ENCODE results near the gene VAPB.
A peak's percentile ranks its signal among the peaks of the same experiment; 100 is the strongest.
"Not testable (repeated sequence)": the region's sequence is repeated elsewhere in the genome, so short reads cannot be mapped to it uniquely, and the experiment has no call there.

Gene VAPB

DNA sequence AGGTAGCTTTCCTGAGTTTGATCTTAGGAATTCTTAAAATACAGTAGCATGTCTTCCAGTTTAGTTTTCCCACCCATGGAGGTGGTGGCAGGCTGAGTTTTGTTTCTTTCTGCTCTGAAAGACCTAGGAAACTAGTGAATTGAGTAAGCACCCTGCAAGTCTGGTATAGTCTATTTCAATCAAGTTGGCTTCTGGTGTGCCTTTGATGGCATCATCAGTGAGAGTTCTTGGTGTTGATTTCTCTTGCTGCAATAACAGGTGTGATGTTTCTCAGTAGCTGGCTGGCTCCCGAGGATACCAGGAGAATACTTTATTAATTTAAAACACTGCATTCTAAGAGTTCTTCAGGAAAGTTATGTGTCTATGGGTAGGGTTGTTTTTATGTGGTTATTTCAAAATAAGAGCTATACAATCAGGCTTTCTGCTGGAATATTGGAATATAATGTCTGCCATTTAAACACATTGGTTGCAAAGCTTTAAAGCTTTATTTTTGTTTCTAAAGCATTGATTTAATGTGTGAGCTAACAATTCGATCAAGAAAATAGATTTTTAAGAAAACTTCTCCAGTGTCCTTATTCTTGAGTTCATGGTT is 19.0 kb downstream of the VAPB start:
- no peak for DNase-seq

DNA sequence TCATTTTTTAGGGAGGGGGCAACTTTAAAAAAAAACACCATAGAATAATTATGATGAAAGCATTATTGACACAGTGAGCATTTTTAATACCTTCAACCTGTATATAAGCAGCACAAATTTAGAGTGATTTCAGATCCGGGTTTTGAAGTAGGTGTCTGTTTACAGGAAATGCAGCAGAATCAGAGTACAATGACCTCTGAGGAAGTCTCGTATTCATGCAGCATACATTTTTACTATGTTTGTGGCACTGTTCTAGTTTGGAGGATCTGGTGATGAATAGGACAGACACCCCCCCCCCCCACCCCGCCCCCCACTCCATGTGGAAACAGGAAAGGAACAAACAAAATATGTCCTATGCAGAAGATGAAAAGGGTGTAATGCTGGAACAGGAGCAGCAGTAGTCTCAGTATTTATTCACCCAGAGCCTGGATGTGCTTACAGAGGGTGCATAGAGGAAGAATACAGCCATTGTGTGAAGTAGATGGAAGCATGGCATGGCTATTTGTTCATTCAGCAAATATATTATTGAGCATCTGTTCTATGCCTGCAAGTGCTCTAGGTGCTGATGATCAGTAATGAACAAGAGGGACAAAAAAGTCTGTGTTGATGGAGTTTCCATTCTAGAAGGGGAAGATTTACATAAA is 19.7 kb downstream of the VAPB start:
- peak; percentile 70 to 77 for DNase-seq

GRCh38 chr20:58414216-58414615 is 25.2 kb downstream of the VAPB start:
- not testable (repeated sequence) for DNase-seq

DNA sequence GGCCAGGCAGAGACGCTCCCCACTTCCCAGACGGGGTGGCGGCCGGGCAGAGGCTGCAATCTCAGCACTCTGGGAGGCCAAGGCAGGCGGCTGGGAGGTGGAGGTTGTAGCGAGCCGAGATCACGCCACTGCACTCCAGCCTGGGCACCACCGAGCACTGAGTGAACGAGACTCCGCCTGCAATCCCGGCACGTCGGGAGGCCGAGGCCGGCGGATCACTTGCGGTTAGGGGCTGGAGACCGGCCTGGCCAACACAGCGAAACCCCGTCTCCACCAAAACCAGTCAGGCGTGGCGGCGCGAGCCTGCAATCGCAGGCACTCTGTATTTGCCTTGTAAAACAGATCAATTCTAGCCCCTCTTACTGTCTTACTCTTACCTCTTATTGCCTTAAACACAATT is 25.8 kb downstream of the VAPB start:
- peak in 1 of 2 experiments; percentile 46 for DNase-seq

- no peak for DNase-seq
Observed at GRCh38 chr20:58416057-58416456, 27.0 kb downstream of the VAPB start.

- DNase-seq: peak; percentile 37 to 63
Observed at GRCh38 chr20:58416835-58417234, 27.8 kb downstream of the VAPB start.

DNA sequence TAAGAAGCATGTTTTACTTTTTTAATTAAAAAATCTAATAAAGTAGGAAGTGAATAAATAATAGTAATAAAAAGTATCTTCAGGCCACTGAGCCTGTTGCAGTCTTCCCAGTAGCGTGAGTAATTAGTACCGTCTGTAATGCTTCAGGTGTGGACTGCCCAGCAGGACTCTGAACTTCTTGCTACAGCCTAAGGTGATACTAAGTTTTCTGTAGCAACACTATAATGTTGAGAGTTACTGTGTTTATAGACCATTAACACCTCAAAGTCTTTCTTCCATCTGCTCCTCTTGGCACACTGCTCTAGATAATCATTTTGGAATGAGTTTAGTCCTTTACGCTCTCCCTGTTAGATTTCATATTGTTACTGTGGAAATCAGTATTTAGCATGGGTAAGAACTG is 28.4 kb downstream of the VAPB start:
- DNase-seq: no peak

GRCh38 chr20:58418949-58419748 is 30.1 kb downstream of the VAPB start:
- no peak for DNase-seq

GRCh38 chr20:58420798-58421496 is 31.9 kb downstream of the VAPB start:
- no peak for DNase-seq

GRCh38 chr20:58421497-58421850 is 32.4 kb downstream of the VAPB start:
- DNase-seq: no peak

GRCh38 chr20:58424218-58424969 is 35.4 kb downstream of the VAPB start:
- DNase-seq: no peak

- not testable (repeated sequence) for DNase-seq
Observed at GRCh38 chr20:58427571-58427970, 38.5 kb downstream of the VAPB start.

GRCh38 chr20:58428364-58428763 is 39.3 kb downstream of the VAPB start:
- DNase-seq: no peak

DNA sequence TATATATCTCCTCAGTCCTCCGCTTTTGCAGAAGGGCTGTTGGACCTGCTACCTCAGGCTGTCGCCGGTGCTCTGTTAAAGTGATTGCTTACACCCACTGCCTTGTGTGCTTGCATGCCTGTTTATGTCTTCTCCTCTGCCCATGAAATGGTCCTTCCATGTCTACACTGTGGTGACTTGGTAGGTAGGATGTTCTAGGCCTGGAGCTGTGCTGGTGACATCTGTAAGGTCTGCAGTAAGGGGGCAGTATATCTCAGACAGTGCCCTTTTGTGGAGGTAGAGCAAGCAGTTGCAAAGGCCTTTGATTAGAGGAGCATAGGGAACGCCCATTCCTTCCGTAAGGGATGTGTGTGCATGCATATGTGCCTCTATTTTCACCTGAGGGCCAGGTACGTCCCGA is 40.3 kb downstream of the VAPB start:
- no peak for DNase-seq

GRCh38 chr20:58431134-58431533 is 42.1 kb downstream of the VAPB start:
- no peak for DNase-seq

DNA sequence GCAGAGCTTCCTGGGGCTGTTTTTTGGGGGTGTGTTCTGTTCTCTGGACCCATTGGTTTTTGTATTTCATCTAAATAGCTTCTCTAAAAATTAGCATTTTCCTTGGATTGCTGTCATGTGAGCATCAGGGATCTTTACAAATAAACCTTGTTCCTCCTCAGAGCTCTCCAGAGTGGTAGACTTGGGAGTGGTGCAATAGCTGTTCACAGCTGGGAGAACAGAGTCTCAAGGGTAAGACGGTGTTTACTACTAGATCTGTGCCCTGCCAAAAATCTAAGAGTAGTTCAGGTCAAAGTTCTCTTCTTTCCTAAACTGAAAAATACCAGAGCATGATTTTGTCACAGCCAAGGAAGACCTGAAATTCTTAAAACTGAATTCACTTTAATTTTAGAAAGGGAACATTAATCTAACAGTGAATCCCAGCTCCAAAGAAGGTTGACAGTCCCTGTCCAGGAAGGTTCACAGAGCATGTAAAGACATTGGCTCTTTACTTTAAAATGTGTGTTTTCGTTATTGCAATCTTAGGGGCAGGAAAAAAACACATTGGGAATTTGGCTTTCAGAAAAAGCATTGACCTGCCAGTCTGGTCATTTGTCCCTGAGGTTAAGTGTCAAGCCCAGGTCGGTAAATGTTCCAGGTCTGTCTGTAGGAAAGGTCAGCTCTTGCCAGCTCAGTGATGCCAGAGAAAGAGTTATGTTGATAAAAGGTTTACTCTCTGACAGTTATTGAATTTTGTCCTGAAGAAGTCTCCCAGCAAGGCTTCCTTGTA is 43.3 kb downstream of the VAPB start:
- no peak for DNase-seq

DNA sequence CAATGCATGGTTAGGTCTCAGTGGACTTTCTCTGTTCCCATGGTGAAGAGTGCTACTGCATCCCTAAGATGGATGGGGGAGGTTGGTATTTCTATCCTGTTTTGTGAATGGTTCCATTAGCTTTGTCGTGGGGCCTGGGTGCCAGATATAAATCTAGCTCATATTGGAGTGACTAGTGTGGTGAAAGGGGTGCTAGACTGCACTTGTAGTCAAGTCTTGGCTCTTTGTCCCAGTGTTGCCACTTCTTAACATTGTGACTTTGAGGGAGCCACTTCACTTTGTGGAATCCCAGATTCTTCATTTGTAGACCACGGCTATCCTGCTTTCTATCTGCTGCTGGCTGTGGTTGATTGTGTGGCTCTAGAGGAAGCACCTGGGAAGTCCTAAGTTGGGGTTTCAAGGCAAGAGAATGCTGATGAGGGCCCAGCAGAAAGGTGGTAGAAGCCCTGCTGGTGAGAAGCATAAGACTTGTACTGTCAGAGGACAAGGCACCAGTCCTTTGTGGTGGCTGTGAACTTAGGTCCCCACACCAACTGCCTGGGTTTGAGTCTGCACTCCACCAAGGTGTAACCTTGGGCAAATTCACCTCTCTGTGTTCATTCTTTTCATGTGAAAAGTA is 44.1 kb downstream of the VAPB start:
- no peak for DNase-seq

- DNase-seq: no peak
Observed at GRCh38 chr20:58433759-58434158, 44.7 kb downstream of the VAPB start.

DNA sequence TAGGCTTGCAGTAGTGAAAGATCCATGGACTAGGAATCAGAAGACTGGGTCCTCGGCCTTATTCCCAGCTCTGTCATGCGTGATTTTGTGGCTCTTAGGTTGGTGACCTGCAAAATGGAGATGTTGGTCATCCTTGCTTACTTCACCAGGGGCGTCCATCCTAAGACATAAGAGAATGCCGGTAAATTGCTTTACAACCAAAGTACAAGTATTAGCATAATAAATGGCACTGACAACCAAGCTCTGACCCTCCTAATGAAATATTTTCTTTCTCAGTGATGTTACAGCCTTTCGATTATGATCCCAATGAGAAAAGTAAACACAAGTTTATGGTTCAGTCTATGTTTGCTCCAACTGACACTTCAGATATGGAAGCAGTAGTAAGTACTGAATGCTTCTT is 45.3 kb downstream of the VAPB start:
- no peak for DNase-seq

DNA sequence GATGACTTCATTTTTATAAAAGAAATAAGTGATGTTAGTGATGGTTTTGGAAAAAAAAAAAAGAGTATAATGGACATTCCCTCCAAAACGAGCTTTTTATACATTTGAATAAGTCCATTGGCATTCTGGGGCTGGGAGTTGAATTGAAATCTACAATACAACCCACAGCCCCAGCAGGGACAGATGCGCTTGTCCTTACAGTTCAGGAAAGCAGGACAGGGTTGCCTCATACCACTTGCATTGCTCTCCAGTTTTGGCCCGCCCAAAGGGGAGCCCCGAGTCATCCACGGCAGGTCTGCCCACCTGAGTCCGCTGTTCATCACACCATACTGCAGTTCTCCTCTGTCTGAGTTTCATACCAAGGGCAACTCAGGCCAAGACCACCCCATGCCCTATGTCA is 46.2 kb downstream of the VAPB start:
- no peak for DNase-seq

DNA sequence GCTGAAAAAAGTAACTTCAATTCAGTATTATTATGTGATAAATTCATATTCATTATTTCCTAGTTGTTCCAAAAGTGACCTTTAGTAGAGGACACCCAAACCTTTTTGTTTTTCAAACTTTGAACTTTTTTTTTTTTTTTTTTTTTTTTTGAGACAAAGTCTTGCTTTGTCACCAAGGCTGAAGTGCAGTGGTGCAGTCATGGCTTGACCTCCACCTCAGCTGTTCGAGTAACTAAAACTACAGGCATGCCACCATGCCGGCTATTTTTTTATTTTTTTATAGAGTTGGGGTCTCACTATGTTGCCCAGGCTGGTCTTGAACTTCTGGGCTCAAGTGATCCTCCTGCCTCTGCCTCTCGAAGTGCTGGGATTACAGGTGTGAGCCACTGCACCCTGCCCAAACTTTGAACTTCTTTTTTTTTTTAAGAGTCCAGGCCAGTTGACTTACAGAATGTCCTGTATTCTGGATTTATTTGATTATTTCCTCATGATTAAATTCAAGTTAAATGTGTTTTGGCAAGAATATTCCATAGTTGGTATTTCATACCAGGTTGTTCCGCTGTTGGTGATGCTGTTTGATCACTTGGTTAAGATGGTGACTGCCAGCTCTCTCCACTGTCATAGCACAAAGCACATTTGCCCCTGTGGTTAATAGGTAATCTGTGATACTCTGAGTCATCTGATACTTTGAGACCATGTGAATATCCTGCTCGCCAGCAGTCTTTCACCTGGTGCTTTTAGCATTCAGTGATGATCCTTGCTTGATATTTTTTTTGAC is 48.0 kb downstream of the VAPB start:
- DNase-seq: peak in 1 of 2 experiments; percentile 33
